ENCODE results near the gene NOTCH3. TPM values are rescaled to one million over a fixed set of nuclear protein-coding genes. Genes with fewer than 3 reads are reported as not detected.

NOTCH3 gene
- total RNA-seq, 1 donor, result 39.4 TPM

GRCh38 chr19:15124572-15125231 lies 76.1 kb downstream of the NOTCH3 start:
- peak overlapping the region; percentile 91 for H3K4me3 ChIP-seq (ENCODE audit: low read depth, low read length)
- DNase-seq (ENCODE audit: low read depth), result no peak
- TF ChIP-seq, protein P1, sequence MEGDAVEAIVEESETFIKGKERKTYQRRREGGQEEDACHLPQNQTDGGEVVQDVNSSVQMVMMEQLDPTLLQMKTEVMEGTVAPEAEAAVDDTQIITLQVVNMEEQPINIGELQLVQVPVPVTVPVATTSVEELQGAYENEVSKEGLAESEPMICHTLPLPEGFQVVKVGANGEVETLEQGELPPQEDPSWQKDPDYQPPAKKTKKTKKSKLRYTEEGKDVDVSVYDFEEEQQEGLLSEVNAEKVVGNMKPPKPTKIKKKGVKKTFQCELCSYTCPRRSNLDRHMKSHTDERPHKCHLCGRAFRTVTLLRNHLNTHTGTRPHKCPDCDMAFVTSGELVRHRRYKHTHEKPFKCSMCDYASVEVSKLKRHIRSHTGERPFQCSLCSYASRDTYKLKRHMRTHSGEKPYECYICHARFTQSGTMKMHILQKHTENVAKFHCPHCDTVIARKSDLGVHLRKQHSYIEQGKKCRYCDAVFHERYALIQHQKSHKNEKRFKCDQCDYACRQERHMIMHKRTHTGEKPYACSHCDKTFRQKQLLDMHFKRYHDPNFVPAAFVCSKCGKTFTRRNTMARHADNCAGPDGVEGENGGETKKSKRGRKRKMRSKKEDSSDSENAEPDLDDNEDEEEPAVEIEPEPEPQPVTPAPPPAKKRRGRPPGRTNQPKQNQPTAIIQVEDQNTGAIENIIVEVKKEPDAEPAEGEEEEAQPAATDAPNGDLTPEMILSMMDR (IDR thresholded peaks at IDR 0.05; ENCODE audit: insufficient read depth, low read length), result no peak

GRCh38 chr19:15123900-15124299 lies 76.9 kb downstream of the NOTCH3 start:
- peak overlapping the region; percentile 91 for H3K4me3 ChIP-seq (ENCODE audit: low read depth, low read length)
- DNase-seq (ENCODE audit: low read depth), result no peak
- TF ChIP-seq, protein P1 (IDR thresholded peaks at IDR 0.05; ENCODE audit: insufficient read depth, low read length), result no peak

- no peak for DNase-seq (ENCODE audit: low read depth)
- TF ChIP-seq, protein P1 (IDR thresholded peaks at IDR 0.05; ENCODE audit: insufficient read depth, low read length), result no peak
Observed at GRCh38 chr19:15123031-15123890, 77.5 kb downstream of the NOTCH3 start.

GRCh38 chr19:15122331-15123030 lies 78.3 kb downstream of the NOTCH3 start:
- TF ChIP-seq, protein P1 (IDR thresholded peaks at IDR 0.05; ENCODE audit: insufficient read depth, low read length), result no peak
- no peak for DNase-seq (ENCODE audit: low read depth)
- H3K4me3 ChIP-seq (ENCODE audit: low read depth, low read length), result no peak overlapping the region

More at GRCh38 chr19:15123031-15123890, 77.5 kb downstream of the NOTCH3 start:
- no peak overlapping the region for H3K4me3 ChIP-seq (ENCODE audit: low read depth, low read length)

- H3K4me3 ChIP-seq (ENCODE audit: low read depth, low read length), result no peak overlapping the region
- TF ChIP-seq, protein P1 (IDR thresholded peaks at IDR 0.05; ENCODE audit: insufficient read depth, low read length), result no peak
- no peak for DNase-seq (ENCODE audit: low read depth)
Observed at GRCh38 chr19:15120135-15121026, 80.4 kb downstream of the NOTCH3 start.

Measured in fibroblast of the aortic adventitia (primary cell).